Muscle of back (tissue), 13 donors: ENCODE data around the gene ZC3H12D. TPM values are rescaled to one million over a fixed set of nuclear protein-coding genes. Genes with fewer than 3 reads are reported as not detected.
"Not testable (repeated sequence)": the region's sequence is repeated elsewhere in the genome, so short reads cannot be mapped to it uniquely, and the experiment has no call there.

Experiments used
- DNase-seq, 3 donors: peaks; one replicate each; pipeline versions ENCODE4 v3.0.0 to v3.0.0-alpha.2; 2013
- long read RNA-seq, 9 donors: transcript quantifications; one replicate each; lab custom pipeline, GENCODE V29; 2026
- polyA plus RNA-seq, 10 donors: library from polyadenylated mRNA; unstranded; fragments of 120-200 nt; gene quantifications; one replicate each; pipeline ENCODE4 v1.2.1, GENCODE V29; 2013; ENCODE audit not compliant: insufficient read length in 10 of 10

The ZC3H12D gene
- 1 to 10 TPM in 1 of 10 donors, under 1 TPM in 9; 0.09 to 1.4 (median 0.34) TPM for polyA plus RNA-seq
- long read RNA-seq, donor 1, result 0 reads
- long read RNA-seq, donor 2, result 0 reads
- long read RNA-seq, donor 3, result 0 reads
- long read RNA-seq, donor 4, result 0 reads
- long read RNA-seq, donor 5, result 0 reads
- long read RNA-seq, donor 6, result 0 reads
- long read RNA-seq, donor 7, result 0 reads
- long read RNA-seq, donor 8, result 0 reads
- long read RNA-seq, donor 9, result 0 reads

DNA sequence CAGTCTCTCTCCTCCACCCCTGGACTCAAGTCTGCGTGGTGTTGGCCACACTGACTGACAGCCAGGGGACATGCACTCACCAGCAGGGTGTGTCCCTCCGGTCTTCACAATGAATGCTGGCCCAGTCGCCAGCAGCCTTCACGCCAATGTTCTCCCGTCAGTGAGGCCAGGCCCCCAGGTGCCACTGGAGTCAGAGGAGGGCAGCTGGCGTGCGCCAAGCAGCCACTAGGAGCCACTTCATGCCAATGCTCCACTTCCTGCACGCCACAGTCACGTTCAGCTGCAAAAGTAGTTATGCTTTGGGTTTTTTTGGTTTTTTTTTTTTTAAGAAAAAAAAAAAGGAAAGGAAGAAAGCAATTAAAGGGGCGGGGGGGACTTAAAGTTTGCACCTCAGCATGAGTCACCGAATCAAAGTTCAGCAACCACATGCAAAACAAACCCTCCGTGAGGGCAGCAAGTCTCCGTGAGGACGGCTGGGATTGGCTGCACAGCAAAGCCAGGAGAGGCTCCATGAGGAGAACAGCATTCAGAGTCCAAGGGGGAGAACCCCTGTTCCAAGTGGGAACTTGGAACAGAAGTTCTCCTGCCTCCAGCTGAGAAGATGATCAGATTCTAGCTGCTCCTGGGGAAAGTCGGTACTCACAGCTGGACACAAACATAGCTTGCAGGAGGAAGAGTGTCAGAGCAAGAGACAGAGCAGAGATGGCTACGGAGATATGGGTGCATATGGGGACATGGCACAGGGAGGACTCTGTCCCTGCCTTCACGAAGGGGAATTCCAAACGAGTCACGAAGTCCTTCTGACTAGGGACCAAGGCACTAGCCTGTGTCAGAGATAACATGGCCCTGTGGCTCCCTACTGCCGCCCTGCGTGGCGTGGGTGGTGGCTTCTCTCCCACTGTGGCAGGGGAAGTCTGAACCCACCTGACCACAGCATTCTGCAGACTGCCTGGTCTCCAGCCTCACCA lies at the start of gene ZC3H12D:
ZC3H12D (minus strand) TSS at position 282 of the 968 bp plus-strand sequence. CDS start 10,471 bp downstream, outside the sequence.
- DNase-seq, result peak in 2 of 3 donors; percentile 22 to 52

GRCh38 chr6:149529650-149530049 lies 44.8 kb upstream of the ZC3H12D start:
- DNase-seq, result no peak

GRCh38 chr6:149515494-149515893 lies 30.7 kb upstream of the ZC3H12D start:
- no peak for DNase-seq

GRCh38 chr6:149513915-149514314 lies 29.1 kb upstream of the ZC3H12D start:
- no peak for DNase-seq

- DNase-seq, result no peak
These were observed 26.1 kb upstream of the ZC3H12D start for GRCh38 chr6:149510793-149511512.

GRCh38 chr6:149508485-149508884 lies 23.7 kb upstream of the ZC3H12D start:
- no peak for DNase-seq

- DNase-seq, result no peak
These were observed 19.1 kb upstream of the ZC3H12D start for GRCh38 chr6:149503872-149504271.

- DNase-seq, result no peak
These were observed 18.5 kb upstream of the ZC3H12D start for GRCh38 chr6:149503276-149503675.

GRCh38 chr6:149501768-149502167 lies 17.0 kb upstream of the ZC3H12D start:
- DNase-seq, result no peak

DNA sequence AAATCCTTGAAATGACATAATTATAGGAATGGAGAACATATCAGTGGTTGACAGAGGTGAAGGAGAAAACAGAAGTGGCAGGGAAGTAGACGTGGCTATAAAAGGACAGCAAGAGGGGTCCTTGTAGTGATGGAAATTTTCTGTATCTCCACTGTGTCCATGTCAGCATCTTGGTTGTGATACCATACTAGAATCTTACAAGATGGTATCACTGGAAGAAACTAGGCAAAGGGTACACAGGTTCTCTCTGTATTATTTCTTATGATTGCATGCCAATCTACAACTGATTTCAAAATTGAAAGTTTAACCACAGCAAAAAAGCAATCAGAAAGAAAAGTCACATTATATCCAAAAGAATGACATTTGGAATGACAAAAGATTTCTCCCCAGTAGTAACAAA lies 16.4 kb upstream of the ZC3H12D start:
- no peak for DNase-seq

DNA sequence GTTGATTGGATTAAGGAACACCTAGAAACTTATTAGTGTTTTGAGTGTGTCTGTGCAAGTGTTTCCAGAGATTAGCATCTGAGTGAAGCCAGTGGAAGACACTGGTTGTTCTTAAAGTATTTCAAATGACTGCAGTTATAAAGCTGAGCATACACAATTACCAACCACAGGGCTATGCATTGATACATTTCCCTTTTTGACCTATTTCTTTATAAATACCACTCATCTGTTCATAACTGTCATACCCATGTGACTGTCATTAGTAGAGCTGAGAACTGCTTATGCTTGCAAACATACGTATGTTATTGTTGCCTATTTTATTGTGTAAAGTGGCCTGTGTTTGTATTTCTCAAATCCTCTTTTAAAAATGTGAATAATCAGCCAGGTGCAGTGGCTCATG lies 15.3 kb upstream of the ZC3H12D start:
- no peak for DNase-seq

DNA sequence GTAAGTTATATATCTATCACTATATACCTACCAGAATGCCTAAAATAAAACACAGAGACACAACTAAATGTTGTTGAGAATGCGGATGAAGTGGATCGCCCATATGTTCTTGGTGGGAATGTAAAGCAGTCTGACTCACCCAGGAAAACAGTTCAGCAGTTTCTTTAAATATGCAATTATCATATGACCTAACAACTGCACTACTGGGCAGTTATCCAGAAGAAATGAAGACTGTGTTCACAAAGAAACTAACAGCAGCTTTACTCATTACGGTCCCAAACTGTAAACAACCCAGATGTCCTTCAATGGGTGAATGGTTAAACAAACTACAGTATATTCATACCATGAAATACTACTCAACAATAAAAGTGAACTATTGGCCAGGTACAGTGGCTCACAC lies 14.3 kb upstream of the ZC3H12D start:
- DNase-seq, result peak; percentile 42 to 88 (median 67)

DNA sequence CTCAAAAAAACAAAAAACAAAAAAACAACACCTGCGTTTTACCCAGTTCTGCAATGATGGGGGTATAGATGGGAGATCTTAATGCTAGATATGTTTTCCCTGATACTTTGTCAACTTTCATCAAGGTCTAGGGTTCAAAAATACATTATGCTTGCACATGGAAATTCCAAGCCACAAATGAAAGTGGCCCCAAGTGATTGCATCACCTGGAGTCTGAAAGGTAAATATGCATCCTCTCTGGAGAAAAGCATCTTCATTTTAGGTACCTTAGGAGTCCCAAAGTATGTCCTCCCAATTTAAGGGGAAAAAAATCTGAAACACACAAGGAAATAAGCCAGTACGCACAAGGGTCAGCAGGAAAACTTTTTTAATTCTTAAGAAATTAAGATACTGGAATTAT lies 12.6 kb upstream of the ZC3H12D start:
- no peak for DNase-seq

DNA sequence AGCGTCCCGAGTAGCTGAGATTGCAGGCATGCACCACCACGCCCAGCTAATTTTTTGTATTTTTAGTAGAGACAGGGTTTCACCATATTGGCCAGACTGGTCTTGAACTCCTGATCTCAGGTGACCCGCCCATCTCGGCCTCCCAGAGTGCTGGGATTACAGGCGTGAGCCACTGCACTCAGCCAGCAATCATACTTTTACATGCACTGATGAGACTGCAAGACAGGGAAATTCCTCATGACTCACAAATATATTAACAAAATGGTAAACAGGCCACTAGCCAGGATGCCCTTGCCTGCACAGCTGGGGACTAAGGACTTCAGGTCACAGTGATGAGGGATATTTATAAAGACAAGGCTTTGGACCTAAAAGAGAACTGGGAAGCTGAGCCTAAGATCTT lies 11.8 kb upstream of the ZC3H12D start:
- not testable (repeated sequence) for DNase-seq

- DNase-seq, result not testable (repeated sequence)
These were observed 10.7 kb upstream of the ZC3H12D start for GRCh38 chr6:149495349-149496016.

DNA sequence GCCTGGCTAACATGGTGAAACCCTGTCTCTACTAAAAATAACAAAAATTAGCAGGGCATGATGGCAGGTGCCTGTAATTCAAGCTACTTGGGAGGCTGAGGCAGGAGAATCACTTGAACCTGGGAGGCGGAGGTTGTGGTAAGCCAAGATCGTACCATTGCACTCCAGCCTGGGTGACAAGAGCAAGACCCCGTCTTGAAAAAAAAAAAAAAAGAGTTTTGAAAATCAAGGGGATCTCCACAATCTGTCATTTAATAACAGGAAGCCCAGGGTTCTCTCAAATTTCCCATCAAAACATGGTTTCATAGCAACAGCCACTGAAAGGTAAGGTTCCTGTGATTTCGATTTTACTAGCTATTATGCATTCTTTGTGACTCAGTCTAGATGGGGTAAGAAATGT lies 10.0 kb upstream of the ZC3H12D start:
- not testable (repeated sequence) for DNase-seq

GRCh38 chr6:149493761-149494320 lies 9.0 kb upstream of the ZC3H12D start:
- no peak for DNase-seq

GRCh38 chr6:149492798-149493343 lies 8.1 kb upstream of the ZC3H12D start:
- DNase-seq, result no peak

GRCh38 chr6:149489967-149490366 lies 5.2 kb upstream of the ZC3H12D start:
- no peak for DNase-seq

DNA sequence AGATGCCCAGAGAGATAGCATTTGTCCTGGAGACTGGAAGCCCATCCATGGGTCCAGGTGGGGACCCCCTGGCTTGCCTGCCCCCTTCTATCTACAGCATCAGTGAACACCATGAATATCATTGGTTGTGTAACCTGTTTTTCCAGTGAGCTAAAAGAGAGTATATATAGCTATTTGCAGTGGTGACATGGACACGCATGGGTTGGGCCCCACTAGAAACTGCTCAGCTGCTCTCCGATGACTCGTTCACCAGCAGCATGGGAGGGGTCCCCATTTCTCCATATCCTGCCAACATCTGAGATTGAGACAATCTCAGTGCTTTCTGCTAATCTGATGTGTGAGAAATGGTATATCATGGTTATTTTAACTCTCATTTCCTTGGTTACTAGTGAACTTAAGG lies 4.0 kb upstream of the ZC3H12D start:
- DNase-seq, result no peak

- no peak for DNase-seq
These were observed 2.5 kb upstream of the ZC3H12D start for GRCh38 chr6:149487316-149487715.
